IPS-18a (cell line): ENCODE results near the gene RNF125.

Experiments
- H3K27ac ChIP-seq: one replicate; pipeline ENCODE4 v1.5.1; 2013; ENCODE audit warnings: low read length
- H3K27me3 ChIP-seq: one replicate; pipeline ENCODE4 v1.6.1; 2013; ENCODE audit warnings: mild to moderate bottlenecking, low read length; ENCODE audit not compliant: control insufficient read depth, insufficient read depth
- H3K36me3 ChIP-seq: one replicate; pipeline ENCODE4 v1.6.1; 2013; ENCODE audit warnings: low read depth, low read length; ENCODE audit not compliant: control insufficient read depth
- H3K4me1 ChIP-seq: one replicate; pipeline ENCODE4 v1.6.1; 2013; ENCODE audit warnings: low read depth, low read length; ENCODE audit not compliant: control insufficient read depth
- H3K4me3 ChIP-seq: one replicate; pipeline ENCODE4 v1.5.1; 2013; ENCODE audit warnings: low read length
- H3K9ac ChIP-seq: one replicate; pipeline ENCODE4 v1.6.1; 2013; ENCODE audit warnings: mild to moderate bottlenecking, low read length, moderate library complexity
- H3K9me3 ChIP-seq: one replicate; pipeline ENCODE4 v1.6.1; 2013; ENCODE audit warnings: low read depth, low read length; ENCODE audit not compliant: control insufficient read depth

Gene RNF125

GRCh38 chr18:32093102-32093511 lies 74.5 kb downstream of the RNF125 start:
- Histone ChIP-seq H3K4me3 (peak overlapping the region; percentile 72), H3K9ac (peak overlapping the region; percentile 94), H3K9me3 (no peaks in the 10 kb centered on the region), H3K4me1 (peaks cover 5% of the 10 kb centered on the region), H3K27ac (peak overlapping the region; percentile 73), H3K36me3 (peaks cover 13% of the 10 kb centered on the region), H3K27me3 (no peaks in the 10 kb centered on the region)

- Histone ChIP-seq H3K27ac (no peak overlapping the region), H3K4me1 (peaks cover 5% of the 10 kb centered on the region)
Measured at GRCh38 chr18:32093523-32093922, 74.9 kb downstream of the RNF125 start.

GRCh38 chr18:32095192-32095899 lies 76.7 kb downstream of the RNF125 start:
- Histone ChIP-seq H3K9ac (no peak overlapping the region), H3K27ac (no peak overlapping the region), H3K9me3 (no peaks in the 10 kb centered on the region), H3K27me3 (no peaks in the 10 kb centered on the region), H3K36me3 (peaks cover 13% of the 10 kb centered on the region), H3K4me1 (peaks cover 5% of the 10 kb centered on the region), H3K4me3 (no peak overlapping the region)

More at GRCh38 chr18:32093523-32093922, 74.9 kb downstream of the RNF125 start:
- peak overlapping the region; percentile 72 for H3K4me3 ChIP-seq
- H3K36me3 ChIP-seq = peaks cover 13% of the 10 kb centered on the region
- H3K27me3 ChIP-seq = no peaks in the 10 kb centered on the region
- peak overlapping the region; percentile 94 for H3K9ac ChIP-seq
- no peaks in the 10 kb centered on the region for H3K9me3 ChIP-seq

- H3K9ac ChIP-seq = no peak overlapping the region
- no peaks in the 10 kb centered on the region for H3K27me3 ChIP-seq
- H3K27ac ChIP-seq = no peak overlapping the region
- H3K4me3 ChIP-seq = no peak overlapping the region
- no peaks in the 10 kb centered on the region for H3K9me3 ChIP-seq
- H3K36me3 ChIP-seq = peaks cover 13% of the 10 kb centered on the region
- peaks cover 5% of the 10 kb centered on the region for H3K4me1 ChIP-seq
Measured at GRCh38 chr18:32095900-32096229, 77.2 kb downstream of the RNF125 start.

GRCh38 chr18:32096946-32097345 lies 78.3 kb downstream of the RNF125 start:
- H3K4me1 ChIP-seq = peaks cover 5% of the 10 kb centered on the region
- H3K36me3 ChIP-seq = peaks cover 13% of the 10 kb centered on the region
- no peak overlapping the region for H3K4me3 ChIP-seq
- no peaks in the 10 kb centered on the region for H3K27me3 ChIP-seq
- no peak overlapping the region for H3K9ac ChIP-seq
- H3K9me3 ChIP-seq = no peaks in the 10 kb centered on the region
- no peak overlapping the region for H3K27ac ChIP-seq

DNA sequence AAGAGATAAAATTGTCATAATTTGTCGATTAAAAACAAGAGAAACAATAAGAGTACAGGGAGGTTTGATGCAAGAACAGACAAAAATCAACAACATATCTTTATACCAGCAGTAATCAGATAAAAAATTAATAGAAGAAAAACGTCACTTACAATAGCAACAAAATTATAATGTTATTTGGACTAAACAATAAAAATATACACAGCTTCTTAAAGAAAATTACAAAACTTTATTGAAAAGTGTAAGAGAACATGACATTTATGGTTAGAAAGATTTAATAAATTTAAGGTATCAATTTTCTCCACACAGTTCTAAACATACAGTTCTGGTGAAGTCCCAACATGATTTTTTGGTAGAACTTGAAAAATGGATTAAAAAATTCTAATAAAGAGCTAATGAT lies 85.9 kb downstream of the RNF125 start:
- Histone ChIP-seq H3K27ac (no peak overlapping the region), H3K36me3 (peaks cover 3% of the 10 kb centered on the region), H3K4me1 (no peaks in the 10 kb centered on the region), H3K4me3 (no peak overlapping the region), H3K27me3 (no peaks in the 10 kb centered on the region), H3K9me3 (no peaks in the 10 kb centered on the region), H3K9ac (no peak overlapping the region)

DNA sequence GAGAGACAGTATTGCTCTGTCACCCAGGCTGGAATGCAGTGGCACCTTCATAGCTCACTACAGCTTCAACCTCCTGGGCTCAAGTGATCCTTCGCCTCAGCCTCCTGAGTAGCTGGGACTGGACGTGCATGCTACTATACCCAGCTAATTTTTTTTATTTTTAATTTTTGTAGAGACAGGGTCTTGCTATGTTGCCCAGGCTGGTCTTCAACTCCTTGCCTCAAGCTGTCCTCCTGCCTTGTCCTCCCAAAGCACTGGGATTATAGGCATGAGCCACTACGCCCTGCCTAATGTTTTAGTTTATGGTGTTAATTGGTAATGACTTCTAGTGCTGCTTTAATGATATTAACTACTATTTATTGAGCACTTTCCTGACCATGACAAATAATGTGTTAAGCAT lies 91.4 kb downstream of the RNF125 start:
- no peak overlapping the region for H3K4me3 ChIP-seq
- no peak overlapping the region for H3K9ac ChIP-seq
- no peaks in the 10 kb centered on the region for H3K9me3 ChIP-seq
- no peak overlapping the region for H3K27ac ChIP-seq
- H3K27me3 ChIP-seq = no peaks in the 10 kb centered on the region
- no peaks in the 10 kb centered on the region for H3K4me1 ChIP-seq
- H3K36me3 ChIP-seq = peaks cover 29% of the 10 kb centered on the region

DNA sequence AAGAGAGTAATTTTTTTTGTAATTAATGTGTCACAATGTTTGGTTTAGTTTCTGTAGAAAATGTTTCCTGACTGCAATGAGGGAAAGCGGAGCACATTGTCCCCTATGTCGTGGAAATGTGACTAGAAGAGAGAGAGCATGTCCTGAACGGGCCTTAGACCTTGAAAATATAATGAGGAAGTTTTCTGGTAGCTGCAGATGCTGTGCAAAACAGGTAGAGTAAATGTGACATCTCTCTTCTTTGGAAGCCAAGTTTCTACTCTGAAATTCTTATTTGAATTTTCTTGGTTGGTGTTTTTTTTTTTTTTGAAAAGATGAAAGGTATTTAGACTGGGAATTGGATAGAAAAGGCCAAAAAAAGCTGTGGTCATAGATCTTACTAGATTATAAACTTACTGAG lies 93.1 kb downstream of the RNF125 start:
- Histone ChIP-seq H3K27ac (no peak overlapping the region), H3K9ac (no peak overlapping the region), H3K9me3 (no peaks in the 10 kb centered on the region), H3K27me3 (no peaks in the 10 kb centered on the region), H3K4me1 (no peaks in the 10 kb centered on the region), H3K36me3 (peaks cover 29% of the 10 kb centered on the region), H3K4me3 (no peak overlapping the region)

DNA sequence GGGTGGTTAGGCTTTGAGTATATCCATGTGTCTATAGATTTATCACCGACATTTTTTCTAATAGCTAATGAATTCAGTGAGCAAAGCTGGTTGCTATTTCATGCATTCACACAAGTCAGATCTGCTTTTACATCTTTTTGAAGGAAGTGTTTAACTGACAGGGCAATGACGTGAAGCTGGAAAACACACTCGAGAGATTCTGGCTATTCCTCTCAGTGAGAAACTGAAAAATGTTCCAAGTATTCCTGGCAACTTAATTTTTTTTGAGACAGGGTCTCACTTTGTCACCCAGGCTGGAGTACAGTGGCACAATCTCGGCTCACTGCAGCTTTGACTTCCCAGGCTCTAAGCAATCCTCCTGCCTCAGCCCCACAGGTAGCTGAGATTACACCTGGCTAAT lies 94.2 kb downstream of the RNF125 start:
- no peaks in the 10 kb centered on the region for H3K4me1 ChIP-seq
- no peaks in the 10 kb centered on the region for H3K27me3 ChIP-seq
- no peak overlapping the region for H3K4me3 ChIP-seq
- H3K9me3 ChIP-seq = no peaks in the 10 kb centered on the region
- H3K9ac ChIP-seq = no peak overlapping the region
- no peak overlapping the region for H3K27ac ChIP-seq
- peaks cover 36% of the 10 kb centered on the region for H3K36me3 ChIP-seq

DNA sequence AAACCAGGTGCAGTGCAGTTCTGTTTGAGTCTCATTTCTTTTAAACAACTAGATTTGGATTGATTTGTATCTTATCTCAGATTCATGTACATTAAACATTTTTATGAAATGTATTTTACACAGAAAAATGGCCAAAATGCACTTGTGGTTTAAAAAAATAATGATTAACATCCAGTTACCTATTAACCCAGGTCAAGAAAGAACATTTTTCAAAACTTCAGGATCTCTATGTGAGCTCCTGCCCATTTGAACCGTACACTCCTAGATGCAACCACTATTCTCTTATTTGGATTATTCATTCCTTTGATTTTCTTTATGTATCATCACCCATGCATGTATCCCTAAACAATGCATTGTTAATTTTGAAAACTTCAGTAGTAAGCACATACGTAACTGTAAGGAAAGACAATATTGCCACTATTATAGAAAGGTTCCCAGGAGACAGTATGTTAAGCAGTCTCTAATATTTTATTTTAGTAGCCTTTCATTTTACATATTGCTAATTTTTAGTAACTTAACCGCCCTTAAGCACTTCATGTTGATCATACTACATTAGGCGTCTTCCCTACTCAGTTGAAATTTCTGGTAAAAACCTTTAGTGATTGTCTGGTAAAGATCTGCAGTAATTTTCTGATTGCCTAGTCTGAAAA lies 95.8 kb downstream of the RNF125 start:
- H3K9me3 ChIP-seq = no peaks in the 10 kb centered on the region
- peaks cover 38% of the 10 kb centered on the region for H3K36me3 ChIP-seq
- no peak overlapping the region for H3K4me3 ChIP-seq
- no peaks in the 10 kb centered on the region for H3K4me1 ChIP-seq
- H3K27me3 ChIP-seq = no peaks in the 10 kb centered on the region
- H3K27ac ChIP-seq = no peak overlapping the region
- H3K9ac ChIP-seq = no peak overlapping the region

DNA sequence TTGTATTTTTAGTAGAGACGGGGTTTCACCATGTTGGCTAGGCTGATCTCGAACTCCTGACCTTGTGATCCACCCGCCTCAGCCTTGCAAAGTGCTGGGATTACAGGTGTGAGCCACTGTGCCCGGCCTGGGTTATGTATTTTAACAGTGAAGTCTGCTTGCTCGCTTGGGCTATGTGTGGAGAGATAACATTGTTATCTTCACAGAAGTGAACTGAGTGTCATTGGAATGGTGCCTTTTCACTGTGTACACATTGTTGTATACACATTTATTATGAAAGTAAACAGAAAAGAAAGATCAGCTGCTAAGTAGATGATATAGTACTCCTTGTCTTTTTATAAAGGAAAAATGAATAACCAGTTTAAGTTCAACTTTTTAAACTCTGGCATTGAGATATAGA lies 103.4 kb downstream of the RNF125 start:
- H3K27me3 ChIP-seq = no peaks in the 10 kb centered on the region
- H3K9me3 ChIP-seq = no peaks in the 10 kb centered on the region
- H3K4me1 ChIP-seq = no peaks in the 10 kb centered on the region
- H3K27ac ChIP-seq = no peak overlapping the region
- H3K9ac ChIP-seq = no peak overlapping the region
- no peak overlapping the region for H3K4me3 ChIP-seq
- H3K36me3 ChIP-seq = peaks cover 38% of the 10 kb centered on the region
